Measurements from ENCODE around the gene CHKA. TPM values are rescaled to one million over a fixed set of nuclear protein-coding genes. Genes with fewer than 3 reads are reported as not detected.

Gene CHKA
- total and polyA plus RNA-seq, 4 donors = 17.6 to 73.4 (median 49.0) TPM

GRCh38 chr11:68077617-68078582 is 43.3 kb downstream of the CHKA start:
- no peak for TF ChIP-seq CTCF (IDR thresholded peaks at IDR 0.05; ENCODE audit: control extremely low read depth, extremely low read depth)
- Histone ChIP-seq H3K36me3 (ENCODE audit: control insufficient read depth in 4 of 4, insufficient read depth in 4 of 4, low read length in 4 of 4) (peaks cover 0 to 11% (median 6%) of the 10 kb centered on the region in 4 donors), H3K27me3 (ENCODE audit: control insufficient read depth in 3 of 3, insufficient read depth in 3 of 3, low read length in 2 of 3) (no peaks in the 10 kb centered on the region), H3K9me3 (ENCODE audit: control insufficient read depth in 4 of 4, insufficient read depth in 3 of 4, low read length in 3 of 4) (no peaks in the 10 kb centered on the region), H3K27ac (ENCODE audit: low read depth in 1 of 2, low read length in 1 of 2) (no peak overlapping the region), H3K9ac (ENCODE audit: insufficient read depth in 1 of 2, low read length in 2 of 2) (no peak overlapping the region), H3K4me1 (ENCODE audit: control insufficient read depth in 5 of 5, insufficient read depth in 5 of 5, low read length in 5 of 5) (peaks cover 0 to 12% (median 3%) of the 10 kb centered on the region in 5 donors), H3K4me3 (no peak overlapping the region)
- WGBS, 2 donors = 65 to 85% methylated on average over 8 of the region's 8 CpGs
- DNase-seq (peak in 2 of 3 donors; percentile 27 to 56), ATAC-seq (ENCODE audit: insufficient read depth, low FRiP score) (no peak)

- WGBS, 2 donors = 62 to 81% methylated on average over 11 of the region's 11 CpGs
- no peaks in the 10 kb centered on the region for H3K9me3 ChIP-seq (ENCODE audit: control insufficient read depth in 4 of 4, insufficient read depth in 3 of 4, low read length in 3 of 4)
- no peak overlapping the region for H3K4me3 ChIP-seq
- H3K27ac ChIP-seq (ENCODE audit: low read depth in 1 of 2, low read length in 1 of 2) = no peak overlapping the region
- H3K9ac ChIP-seq (ENCODE audit: insufficient read depth in 1 of 2, low read length in 2 of 2) = no peak overlapping the region
- peaks cover 0 to 12% (median 2%) of the 10 kb centered on the region in 5 donors for H3K4me1 ChIP-seq (ENCODE audit: control insufficient read depth in 5 of 5, insufficient read depth in 5 of 5, low read length in 5 of 5)
- no peaks in the 10 kb centered on the region for H3K27me3 ChIP-seq (ENCODE audit: control insufficient read depth in 3 of 3, insufficient read depth in 3 of 3, low read length in 2 of 3)
- DNase-seq = peak in 2 of 3 donors; percentile 41 to 46
- H3K36me3 ChIP-seq (ENCODE audit: control insufficient read depth in 4 of 4, insufficient read depth in 4 of 4, low read length in 4 of 4) = peaks cover 0 to 16% (median 11%) of the 10 kb centered on the region in 4 donors
- no peak for TF ChIP-seq CTCF (IDR thresholded peaks at IDR 0.05; ENCODE audit: control extremely low read depth, extremely low read depth)
- ATAC-seq (ENCODE audit: insufficient read depth, low FRiP score) = no peak
These were observed 44.7 kb downstream of the CHKA start for GRCh38 chr11:68076371-68077042.

GRCh38 chr11:68074584-68075352 is 46.4 kb downstream of the CHKA start:
- TF ChIP-seq CTCF (IDR thresholded peaks at IDR 0.05; ENCODE audit: control extremely low read depth, extremely low read depth) = no peak
- ATAC-seq (ENCODE audit: insufficient read depth, low FRiP score) (no peak), DNase-seq (no peak)
- 80 to 94% methylated on average over 10 of the region's 10 CpGs for WGBS, 2 donors
- no peak overlapping the region for H3K27ac ChIP-seq (ENCODE audit: low read depth in 1 of 2, low read length in 1 of 2)
- H3K9me3 ChIP-seq (ENCODE audit: control insufficient read depth in 4 of 4, insufficient read depth in 3 of 4, low read length in 3 of 4) = no peaks in the 10 kb centered on the region
- H3K27me3 ChIP-seq (ENCODE audit: control insufficient read depth in 3 of 3, insufficient read depth in 3 of 3, low read length in 2 of 3) = no peaks in the 10 kb centered on the region
- H3K36me3 ChIP-seq (ENCODE audit: control insufficient read depth in 4 of 4, insufficient read depth in 4 of 4, low read length in 4 of 4) = peaks cover 1 to 17% (median 11%) of the 10 kb centered on the region in 4 donors
- no peak overlapping the region for H3K9ac ChIP-seq (ENCODE audit: insufficient read depth in 1 of 2, low read length in 2 of 2)
- H3K4me1 ChIP-seq (ENCODE audit: control insufficient read depth in 5 of 5, insufficient read depth in 5 of 5, low read length in 5 of 5) = peaks cover 0 to 12% (median 2%) of the 10 kb centered on the region in 5 donors
- H3K4me3 ChIP-seq = no peak overlapping the region
